C1 segment of cervical spinal cord (tissue), 14 donors: ENCODE data around the gene MAP4K4.
"Not testable (repeated sequence)": the region's sequence is repeated elsewhere in the genome, so short reads cannot be mapped to it uniquely, and the experiment has no call there.

Experiments
- DNase-seq, 14 donors: peaks; one replicate each; lab custom pipeline; 2025; lab: John Stamatoyannopoulos, UW

The MAP4K4 gene

GRCh38 chr2:101766871-101767739 is 69.6 kb downstream of the MAP4K4 start:
- DNase-seq: peak in 1 of 14 donors; percentile 19

- no peak for DNase-seq
Observed at GRCh38 chr2:101768556-101769220, 71.2 kb downstream of the MAP4K4 start.

DNA sequence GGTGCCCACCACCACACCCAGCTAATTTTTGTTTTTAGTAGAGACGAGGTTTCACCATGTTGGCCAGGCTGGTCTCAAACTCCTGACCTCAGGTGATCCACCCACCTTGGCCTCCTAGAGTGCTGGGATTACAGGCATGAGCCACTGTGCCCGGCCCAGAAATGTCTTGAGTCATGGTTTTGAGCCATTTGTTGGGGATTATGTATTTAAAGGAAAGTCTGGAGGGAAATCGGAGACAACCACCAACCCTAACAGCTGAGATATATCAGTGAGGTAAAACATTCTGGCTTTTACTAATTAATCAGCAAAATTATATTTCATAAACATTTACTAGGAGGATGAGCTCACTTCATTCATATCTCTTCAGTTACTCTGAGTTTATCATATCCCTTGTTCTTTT is 72.2 kb downstream of the MAP4K4 start:
- not testable (repeated sequence) for DNase-seq

DNA sequence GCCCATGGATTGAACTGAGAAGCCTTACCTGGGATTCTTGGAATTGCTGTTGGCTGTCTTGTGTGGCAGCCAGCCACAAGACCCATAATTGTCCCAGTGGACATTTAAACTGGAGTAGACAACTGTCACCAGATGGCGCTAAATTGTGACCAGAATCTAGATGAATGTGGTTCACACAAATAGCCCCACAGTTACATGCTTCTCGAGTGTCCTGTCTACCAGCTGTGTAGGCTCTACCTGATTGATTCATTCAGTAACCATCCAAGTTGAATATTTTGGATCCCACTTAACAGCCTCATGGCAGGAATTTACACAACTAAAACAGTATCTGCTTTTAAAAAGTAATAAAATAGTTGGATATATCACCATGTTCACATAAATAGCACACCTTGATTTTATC is 73.2 kb downstream of the MAP4K4 start:
- peak in 2 of 14 donors; percentile 14 to 51 for DNase-seq

- DNase-seq: no peak
Observed at GRCh38 chr2:101771227-101771902, 73.9 kb downstream of the MAP4K4 start.

GRCh38 chr2:101771910-101772321 is 74.4 kb downstream of the MAP4K4 start:
- DNase-seq: no peak

GRCh38 chr2:101773137-101773536 is 75.6 kb downstream of the MAP4K4 start:
- DNase-seq: peak in 1 of 14 donors; percentile 21

- not testable (repeated sequence) for DNase-seq
Observed at GRCh38 chr2:101773961-101774360, 76.5 kb downstream of the MAP4K4 start.

- DNase-seq: no peak
Observed at GRCh38 chr2:101775092-101775491, 77.6 kb downstream of the MAP4K4 start.

DNA sequence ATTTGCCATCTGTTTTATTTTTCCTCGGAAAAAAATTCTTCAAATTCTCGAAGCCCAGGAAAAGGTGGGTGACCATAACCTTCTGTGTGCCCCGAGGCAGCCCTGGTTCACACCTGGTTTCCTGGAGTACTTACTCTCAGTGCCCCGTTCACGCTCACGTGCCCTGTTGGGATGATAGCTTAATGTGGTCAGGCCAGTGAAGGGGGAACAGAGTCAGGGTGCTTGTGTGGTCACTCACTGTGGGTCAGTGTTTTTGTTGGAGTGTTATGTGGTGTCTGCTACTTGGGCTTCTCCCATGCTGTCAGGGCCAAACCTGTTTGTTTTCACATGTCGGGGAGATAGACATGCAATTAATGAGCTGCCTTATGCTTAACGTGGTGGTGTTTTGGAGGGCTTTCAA is 78.1 kb downstream of the MAP4K4 start:
- DNase-seq: no peak

- DNase-seq: peak in 1 of 14 donors; percentile 9
Observed at GRCh38 chr2:101776172-101777043, 78.9 kb downstream of the MAP4K4 start.

DNA sequence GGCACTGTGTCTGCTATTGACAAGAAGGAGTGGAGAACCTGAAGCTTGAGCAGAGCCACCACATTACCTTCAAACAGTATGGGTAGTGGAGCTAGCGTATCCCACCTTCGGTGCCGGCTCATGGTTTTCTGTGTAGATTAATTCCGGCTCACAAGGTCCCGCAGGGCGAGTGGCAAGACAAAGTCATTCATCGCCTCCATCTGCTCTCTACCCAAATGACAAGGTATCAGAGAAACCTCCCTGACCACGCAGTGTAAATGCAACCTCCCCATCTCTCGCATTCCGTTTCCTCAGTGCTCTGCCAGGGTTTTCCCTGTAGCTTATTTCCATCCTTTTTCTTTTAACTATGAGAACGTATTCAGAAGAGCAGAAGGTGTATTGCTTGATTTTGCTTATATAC is 79.8 kb downstream of the MAP4K4 start:
- DNase-seq: peak in 1 of 14 donors; percentile 57

DNA sequence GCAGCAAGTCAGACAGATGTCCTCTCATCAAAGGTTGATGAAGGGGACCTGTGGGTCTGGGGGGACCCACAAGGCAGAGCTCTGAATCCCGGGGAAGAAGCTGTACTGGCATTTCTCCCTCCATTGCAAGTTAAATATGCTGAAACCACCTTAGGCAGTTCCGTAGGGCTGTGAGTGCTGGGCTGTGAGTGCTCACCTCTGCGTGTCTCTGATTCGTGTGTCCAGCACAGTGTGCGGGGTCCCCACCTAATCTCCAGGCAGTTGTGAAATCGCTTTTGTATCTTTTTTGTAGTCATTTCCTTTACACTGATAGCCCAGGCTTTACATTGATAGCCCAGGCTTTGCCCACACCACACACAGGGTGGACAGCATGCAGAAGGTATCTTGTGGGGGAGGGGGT is 80.6 kb downstream of the MAP4K4 start:
- DNase-seq: no peak

GRCh38 chr2:101779190-101779589 is 81.7 kb downstream of the MAP4K4 start:
- no peak for DNase-seq

GRCh38 chr2:101779656-101780055 is 82.1 kb downstream of the MAP4K4 start:
- no peak for DNase-seq

GRCh38 chr2:101781326-101781725 is 83.8 kb downstream of the MAP4K4 start:
- DNase-seq: no peak

DNA sequence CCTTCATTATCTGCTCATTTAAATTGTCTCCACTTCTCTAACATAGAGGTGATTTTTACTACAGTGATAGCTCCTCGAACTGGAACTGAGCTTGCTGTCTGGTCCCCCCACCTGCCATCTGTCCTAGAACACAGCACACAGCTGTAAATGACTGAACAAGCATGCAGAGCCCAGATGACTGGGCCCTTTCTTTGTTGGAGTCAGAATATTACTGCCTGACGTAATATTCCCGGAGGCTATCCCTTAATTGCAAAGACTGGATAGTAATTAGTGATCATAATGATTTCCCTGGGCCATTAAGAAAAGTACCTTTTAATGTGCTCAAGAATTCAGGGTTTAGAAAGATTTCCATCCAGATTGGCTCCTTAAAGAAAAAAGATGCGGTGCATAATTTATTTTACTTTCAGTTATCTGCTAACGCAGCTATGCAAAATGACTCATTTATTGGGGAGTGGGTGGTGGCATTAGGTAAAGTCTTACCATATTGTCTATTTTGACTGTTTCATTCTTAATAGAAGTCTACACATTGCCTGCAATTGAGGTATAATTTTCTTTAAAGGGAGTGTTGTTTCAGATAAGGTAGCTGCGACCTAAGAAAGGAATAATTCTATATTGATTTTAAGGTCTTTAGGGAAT is 84.4 kb downstream of the MAP4K4 start:
- DNase-seq: no peak

DNA sequence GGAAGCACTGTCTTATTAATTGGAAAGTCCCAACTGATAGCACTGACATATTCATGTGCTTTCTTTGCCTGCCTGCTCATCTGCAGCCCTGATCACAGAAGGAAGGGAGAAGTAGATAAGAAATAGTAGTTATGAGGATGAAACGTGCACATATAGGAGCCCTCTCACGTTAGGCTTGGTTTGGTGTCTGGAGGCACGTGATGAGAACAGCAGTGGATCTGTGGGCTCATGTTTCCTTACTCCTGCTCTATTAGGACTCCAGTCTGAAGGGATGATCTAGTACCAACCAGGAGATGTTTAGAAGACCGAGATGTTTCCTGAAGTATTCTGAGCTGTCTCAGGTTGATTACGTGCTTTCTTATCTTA is 84.9 kb downstream of the MAP4K4 start:
- no peak for DNase-seq

GRCh38 chr2:101787097-101787496 is 89.6 kb downstream of the MAP4K4 start:
- no peak for DNase-seq

DNA sequence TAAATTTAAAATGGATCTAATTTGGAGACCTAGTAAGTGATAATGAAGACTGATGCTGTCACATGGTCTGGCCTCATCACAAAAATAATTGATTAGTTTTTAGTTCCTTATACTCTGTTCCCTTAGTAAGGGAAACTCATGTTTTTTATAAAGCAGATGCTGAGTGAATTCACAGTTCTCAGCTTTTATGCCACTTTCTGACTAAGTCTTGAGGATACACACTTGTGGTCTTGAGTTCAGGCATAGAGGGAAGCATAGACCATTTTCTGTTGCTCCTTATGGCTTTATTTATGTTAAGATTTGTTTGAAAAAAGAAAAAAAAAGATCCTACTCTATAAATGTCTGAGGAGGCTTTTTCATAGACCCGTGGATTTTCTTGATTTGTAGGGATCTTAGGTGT is 91.1 kb downstream of the MAP4K4 start:
- DNase-seq: no peak
